ENCODE data around the gene ZNF777. TPM values are rescaled to one million over a fixed set of nuclear protein-coding genes. Genes with fewer than 3 reads are reported as not detected.

Gene ZNF777
- total and polyA plus RNA-seq, 9 of the 15 experiments (the other 6 are each of a cell fraction or from before 2014, with no cell fraction given) = 0.11 to 32.6 (median 9.0) TPM

DNA sequence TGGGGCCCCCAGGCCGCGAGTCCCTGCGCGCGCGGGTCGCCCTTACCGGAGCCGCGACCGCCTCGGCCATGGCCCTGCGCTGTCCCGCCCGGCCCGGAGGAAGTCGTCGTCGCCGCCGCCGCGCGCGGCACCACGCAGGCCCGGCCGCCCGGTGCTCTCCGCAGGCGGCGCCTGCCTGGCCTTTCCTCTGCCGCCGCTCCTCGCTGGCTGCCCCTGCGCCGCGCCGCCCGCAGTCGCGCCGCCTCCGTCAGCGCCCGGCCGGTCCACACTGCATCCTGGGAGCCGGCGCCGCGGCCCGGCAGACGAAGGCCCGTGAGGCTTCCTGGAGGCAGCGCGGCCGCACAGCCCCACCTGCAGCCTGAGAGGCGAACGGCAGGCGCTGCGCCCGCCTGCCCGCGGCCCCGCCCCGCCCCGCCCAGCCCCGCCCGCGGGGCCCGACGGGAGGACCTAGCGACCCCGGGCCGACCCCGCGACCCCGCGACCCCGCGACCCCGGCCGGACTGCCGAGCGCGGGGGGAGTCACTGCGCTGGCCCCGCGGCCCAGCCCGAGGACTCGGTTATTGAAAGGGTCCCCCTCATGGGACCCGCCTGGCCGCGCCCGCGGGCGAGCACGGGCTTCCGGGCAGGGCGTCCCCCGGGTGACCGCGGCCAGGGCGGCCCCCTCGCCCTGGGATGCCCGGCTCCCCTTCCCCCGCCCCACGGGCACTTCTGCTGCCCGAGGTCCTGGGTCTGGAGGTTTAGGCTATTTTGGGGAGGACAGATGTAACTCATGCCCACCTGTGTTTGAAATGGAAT, 36.8 kb upstream of the ZNF777 start, which contains the start of gene ZNF746 (continued):
- TF ChIP-seq, protein P1, sequence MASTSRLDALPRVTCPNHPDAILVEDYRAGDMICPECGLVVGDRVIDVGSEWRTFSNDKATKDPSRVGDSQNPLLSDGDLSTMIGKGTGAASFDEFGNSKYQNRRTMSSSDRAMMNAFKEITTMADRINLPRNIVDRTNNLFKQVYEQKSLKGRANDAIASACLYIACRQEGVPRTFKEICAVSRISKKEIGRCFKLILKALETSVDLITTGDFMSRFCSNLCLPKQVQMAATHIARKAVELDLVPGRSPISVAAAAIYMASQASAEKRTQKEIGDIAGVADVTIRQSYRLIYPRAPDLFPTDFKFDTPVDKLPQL (IDR thresholded peaks at IDR 0.05; ENCODE audit: extremely low read depth, insufficient read length) = no peak
- TF ChIP-seq ZNF324 (CRISPR knock-in tag; IDR thresholded peaks at IDR 0.05) = no peak
- no peak for TF ChIP-seq ZNF584 (CRISPR knock-in tag; IDR thresholded peaks at IDR 0.05; ENCODE audit: low read depth)
- TF ChIP-seq, protein P2, sequence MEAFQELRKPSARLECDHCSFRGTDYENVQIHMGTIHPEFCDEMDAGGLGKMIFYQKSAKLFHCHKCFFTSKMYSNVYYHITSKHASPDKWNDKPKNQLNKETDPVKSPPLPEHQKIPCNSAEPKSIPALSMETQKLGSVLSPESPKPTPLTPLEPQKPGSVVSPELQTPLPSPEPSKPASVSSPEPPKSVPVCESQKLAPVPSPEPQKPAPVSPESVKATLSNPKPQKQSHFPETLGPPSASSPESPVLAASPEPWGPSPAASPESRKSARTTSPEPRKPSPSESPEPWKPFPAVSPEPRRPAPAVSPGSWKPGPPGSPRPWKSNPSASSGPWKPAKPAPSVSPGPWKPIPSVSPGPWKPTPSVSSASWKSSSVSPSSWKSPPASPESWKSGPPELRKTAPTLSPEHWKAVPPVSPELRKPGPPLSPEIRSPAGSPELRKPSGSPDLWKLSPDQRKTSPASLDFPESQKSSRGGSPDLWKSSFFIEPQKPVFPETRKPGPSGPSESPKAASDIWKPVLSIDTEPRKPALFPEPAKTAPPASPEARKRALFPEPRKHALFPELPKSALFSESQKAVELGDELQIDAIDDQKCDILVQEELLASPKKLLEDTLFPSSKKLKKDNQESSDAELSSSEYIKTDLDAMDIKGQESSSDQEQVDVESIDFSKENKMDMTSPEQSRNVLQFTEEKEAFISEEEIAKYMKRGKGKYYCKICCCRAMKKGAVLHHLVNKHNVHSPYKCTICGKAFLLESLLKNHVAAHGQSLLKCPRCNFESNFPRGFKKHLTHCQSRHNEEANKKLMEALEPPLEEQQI (IDR thresholded peaks at IDR 0.05) = no peak
- TF ChIP-seq, protein P3, sequence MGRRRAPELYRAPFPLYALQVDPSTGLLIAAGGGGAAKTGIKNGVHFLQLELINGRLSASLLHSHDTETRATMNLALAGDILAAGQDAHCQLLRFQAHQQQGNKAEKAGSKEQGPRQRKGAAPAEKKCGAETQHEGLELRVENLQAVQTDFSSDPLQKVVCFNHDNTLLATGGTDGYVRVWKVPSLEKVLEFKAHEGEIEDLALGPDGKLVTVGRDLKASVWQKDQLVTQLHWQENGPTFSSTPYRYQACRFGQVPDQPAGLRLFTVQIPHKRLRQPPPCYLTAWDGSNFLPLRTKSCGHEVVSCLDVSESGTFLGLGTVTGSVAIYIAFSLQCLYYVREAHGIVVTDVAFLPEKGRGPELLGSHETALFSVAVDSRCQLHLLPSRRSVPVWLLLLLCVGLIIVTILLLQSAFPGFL (CRISPR knock-in tag; IDR thresholded peaks at IDR 0.05) = no peak
- TF ChIP-seq BDP1 (IDR thresholded peaks at IDR 0.05; ENCODE audit: insufficient read depth, insufficient read length) = no peak
- TF ChIP-seq, protein P4, sequence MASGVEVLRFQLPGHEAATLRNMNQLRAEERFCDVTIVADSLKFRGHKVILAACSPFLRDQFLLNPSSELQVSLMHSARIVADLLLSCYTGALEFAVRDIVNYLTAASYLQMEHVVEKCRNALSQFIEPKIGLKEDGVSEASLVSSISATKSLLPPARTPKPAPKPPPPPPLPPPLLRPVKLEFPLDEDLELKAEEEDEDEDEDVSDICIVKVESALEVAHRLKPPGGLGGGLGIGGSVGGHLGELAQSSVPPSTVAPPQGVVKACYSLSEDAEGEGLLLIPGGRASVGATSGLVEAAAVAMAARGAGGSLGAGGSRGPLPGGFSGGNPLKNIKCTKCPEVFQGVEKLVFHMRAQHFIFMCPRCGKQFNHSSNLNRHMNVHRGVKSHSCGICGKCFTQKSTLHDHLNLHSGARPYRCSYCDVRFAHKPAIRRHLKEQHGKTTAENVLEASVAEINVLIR (CRISPR knock-in tag; IDR thresholded peaks at IDR 0.05) = peak; percentile 68
- no peak for TF ChIP-seq CBFA2T3 (IDR thresholded peaks at IDR 0.05)
- TF ChIP-seq FOS (IDR thresholded peaks at IDR 0.05; ENCODE audit: extremely low read depth, insufficient read length) = no peak
- TF ChIP-seq FOXK1 (CRISPR knock-in tag; IDR thresholded peaks at IDR 0.05; ENCODE audit: borderline replicate concordance) = no peak
- TF ChIP-seq MCM5 (IDR thresholded peaks at IDR 0.05; ENCODE audit: low read depth) = no peak
- TF ChIP-seq, protein P5, sequence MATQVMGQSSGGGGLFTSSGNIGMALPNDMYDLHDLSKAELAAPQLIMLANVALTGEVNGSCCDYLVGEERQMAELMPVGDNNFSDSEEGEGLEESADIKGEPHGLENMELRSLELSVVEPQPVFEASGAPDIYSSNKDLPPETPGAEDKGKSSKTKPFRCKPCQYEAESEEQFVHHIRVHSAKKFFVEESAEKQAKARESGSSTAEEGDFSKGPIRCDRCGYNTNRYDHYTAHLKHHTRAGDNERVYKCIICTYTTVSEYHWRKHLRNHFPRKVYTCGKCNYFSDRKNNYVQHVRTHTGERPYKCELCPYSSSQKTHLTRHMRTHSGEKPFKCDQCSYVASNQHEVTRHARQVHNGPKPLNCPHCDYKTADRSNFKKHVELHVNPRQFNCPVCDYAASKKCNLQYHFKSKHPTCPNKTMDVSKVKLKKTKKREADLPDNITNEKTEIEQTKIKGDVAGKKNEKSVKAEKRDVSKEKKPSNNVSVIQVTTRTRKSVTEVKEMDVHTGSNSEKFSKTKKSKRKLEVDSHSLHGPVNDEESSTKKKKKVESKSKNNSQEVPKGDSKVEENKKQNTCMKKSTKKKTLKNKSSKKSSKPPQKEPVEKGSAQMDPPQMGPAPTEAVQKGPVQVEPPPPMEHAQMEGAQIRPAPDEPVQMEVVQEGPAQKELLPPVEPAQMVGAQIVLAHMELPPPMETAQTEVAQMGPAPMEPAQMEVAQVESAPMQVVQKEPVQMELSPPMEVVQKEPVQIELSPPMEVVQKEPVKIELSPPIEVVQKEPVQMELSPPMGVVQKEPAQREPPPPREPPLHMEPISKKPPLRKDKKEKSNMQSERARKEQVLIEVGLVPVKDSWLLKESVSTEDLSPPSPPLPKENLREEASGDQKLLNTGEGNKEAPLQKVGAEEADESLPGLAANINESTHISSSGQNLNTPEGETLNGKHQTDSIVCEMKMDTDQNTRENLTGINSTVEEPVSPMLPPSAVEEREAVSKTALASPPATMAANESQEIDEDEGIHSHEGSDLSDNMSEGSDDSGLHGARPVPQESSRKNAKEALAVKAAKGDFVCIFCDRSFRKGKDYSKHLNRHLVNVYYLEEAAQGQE (IDR thresholded peaks at IDR 0.05; ENCODE audit: borderline replicate concordance) = peak; percentile 82
- TF ChIP-seq, protein P5 (CRISPR knock-in tag; IDR thresholded peaks at IDR 0.05; ENCODE audit: low read depth) = peak; percentile 20; the same call in 1 of the 2 replicates

Data from K562 (cell line).